Measurements from ENCODE around the gene SLC29A1.

- TF ChIP-seq, protein P1, sequence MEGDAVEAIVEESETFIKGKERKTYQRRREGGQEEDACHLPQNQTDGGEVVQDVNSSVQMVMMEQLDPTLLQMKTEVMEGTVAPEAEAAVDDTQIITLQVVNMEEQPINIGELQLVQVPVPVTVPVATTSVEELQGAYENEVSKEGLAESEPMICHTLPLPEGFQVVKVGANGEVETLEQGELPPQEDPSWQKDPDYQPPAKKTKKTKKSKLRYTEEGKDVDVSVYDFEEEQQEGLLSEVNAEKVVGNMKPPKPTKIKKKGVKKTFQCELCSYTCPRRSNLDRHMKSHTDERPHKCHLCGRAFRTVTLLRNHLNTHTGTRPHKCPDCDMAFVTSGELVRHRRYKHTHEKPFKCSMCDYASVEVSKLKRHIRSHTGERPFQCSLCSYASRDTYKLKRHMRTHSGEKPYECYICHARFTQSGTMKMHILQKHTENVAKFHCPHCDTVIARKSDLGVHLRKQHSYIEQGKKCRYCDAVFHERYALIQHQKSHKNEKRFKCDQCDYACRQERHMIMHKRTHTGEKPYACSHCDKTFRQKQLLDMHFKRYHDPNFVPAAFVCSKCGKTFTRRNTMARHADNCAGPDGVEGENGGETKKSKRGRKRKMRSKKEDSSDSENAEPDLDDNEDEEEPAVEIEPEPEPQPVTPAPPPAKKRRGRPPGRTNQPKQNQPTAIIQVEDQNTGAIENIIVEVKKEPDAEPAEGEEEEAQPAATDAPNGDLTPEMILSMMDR (IDR thresholded peaks at IDR 0.05; ENCODE audit: poor library complexity) = no peak
- TF ChIP-seq EZH2 (IDR thresholded peaks at IDR 0.05; ENCODE audit: borderline replicate concordance) (no peak), EZH2phosphoT487 (IDR thresholded peaks at IDR 0.05; ENCODE audit: low read depth, severe bottlenecking, unreplicated experiment) (no peak)
These were observed 49.1 kb downstream of the SLC29A1 start for GRCh38 chr6:44272529-44272928.
